Measurements from ENCODE around the gene ZBTB46.
"Not testable (repeated sequence)": the region's sequence is repeated elsewhere in the genome, so short reads cannot be mapped to it uniquely, and the experiment has no call there.

ZBTB46 gene, protein sequence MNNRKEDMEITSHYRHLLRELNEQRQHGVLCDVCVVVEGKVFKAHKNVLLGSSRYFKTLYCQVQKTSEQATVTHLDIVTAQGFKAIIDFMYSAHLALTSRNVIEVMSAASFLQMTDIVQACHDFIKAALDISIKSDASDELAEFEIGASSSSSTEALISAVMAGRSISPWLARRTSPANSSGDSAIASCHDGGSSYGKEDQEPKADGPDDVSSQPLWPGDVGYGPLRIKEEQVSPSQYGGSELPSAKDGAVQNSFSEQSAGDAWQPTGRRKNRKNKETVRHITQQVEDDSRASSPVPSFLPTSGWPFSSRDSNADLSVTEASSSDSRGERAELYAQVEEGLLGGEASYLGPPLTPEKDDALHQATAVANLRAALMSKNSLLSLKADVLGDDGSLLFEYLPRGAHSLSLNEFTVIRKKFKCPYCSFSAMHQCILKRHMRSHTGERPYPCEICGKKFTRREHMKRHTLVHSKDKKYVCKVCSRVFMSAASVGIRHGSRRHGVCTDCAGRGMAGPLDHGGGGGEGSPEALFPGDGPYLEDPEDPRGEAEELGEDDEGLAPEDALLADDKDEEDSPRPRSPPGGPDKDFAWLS

DNA sequence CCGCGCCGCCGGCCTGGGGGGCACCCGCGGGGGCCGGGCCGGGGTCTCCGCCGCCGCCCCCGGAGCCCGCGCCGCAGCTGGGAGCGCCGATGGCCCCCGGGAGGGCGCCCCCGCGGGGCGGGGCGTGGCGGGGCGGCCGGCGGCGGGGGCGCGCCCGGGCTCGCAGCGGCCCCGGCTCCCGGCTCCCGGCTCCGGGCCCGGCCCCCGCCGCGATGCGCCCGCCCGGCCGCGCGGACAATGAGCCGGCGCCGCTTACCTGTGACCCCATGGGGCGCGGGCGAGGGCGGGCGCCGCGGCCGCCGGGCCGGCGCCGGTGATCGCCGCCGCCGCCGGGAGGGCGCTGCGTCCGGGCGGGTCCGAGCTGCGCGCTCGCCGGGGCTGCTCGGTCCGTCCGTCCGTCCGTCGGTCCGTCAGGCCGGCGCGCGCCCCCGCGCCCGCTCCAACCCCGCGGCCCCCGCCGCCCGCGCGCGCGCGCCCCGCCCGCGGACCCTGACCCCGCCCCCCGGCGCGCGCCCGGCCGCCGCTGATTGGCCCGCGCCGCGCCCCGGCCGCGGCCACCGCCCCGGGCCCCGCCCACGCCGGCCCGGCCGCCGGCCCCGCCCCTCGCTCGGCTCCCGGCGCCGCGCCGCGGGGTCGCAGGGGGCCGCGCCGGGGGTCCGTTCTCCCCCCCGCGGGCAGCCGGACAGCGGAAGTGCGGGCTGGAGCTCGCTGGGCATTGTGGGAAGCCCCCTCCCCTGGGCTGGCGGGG is at the start of gene ZBTB46:
ZBTB46 (minus strand) TSS at position 424 of the 748 bp plus-strand sequence. CDS start 40,507 bp downstream, outside the sequence.
- no peak for DNase-seq

DNA sequence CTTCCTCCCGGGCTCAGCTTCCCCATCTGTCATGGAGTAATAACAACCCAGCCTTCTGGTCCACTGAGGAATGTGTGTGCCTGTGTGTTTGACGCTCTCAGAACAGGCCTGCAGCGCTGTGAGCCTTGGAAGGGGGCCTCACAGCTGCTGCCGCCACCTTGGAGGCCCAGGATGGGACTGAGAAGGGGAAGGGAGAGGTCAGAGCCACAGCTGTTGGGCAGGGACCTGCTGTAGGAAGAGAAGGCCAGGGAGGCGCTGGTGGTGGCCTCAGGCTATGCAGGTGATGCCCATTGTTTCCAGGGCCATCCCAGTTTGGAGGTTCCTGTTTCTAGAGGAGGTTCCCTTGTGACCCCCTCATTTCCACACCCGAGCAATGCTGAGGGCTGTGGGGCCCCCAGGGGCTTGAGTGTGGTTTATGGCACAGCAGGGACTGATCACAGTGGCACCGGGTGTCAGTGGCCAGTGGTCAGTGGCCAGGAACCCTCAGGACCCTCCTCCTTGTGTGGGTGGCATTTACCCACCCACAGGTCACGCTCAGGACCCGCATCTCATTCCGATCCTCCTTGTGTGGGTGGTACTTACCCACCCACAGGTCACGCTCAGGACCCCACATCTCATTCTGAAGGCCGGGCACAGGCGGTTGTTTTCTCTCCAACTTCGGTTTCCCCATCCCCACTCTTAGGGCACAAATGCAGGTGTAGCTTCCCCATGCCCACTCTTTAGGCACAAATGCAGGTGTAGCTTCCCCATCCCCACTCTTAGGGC is 48.0 kb upstream of the ZBTB46 start:
- DNase-seq: no peak

DNA sequence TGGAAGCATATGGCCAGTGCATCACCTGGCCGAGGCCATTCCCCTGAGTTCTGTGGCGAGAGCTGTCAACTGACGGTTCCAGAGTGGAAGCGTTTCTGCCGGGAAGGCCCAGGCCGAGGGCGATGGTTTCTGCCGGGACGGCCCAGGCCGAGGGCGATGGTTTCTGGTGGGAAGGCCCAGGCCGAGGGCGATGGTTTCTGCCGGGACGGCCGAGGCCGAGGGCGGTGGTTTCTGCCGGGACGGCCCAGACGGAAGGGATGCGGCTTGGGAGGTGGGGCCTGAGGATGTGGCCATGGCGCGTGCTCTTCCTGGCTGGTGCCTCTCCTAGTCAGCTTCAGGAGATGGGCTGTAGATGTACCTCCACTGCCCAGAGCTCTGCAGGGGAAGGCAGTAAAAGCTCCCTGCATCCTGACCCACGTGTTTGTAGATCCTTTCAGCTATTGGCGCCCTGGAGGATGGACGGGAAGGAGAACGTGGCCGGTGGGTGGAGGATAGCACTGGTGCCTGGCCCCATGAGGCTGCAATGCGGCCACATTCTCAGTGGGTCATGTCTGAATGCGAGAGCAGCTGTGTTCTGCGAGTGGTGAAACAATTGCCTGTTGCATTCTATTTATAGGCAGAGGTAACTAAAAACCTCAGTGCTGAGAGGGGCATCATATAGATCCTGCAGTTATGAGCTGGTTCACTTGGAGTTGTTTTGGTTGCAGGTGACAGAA is 46.8 kb upstream of the ZBTB46 start:
- DNase-seq: no peak

DNA sequence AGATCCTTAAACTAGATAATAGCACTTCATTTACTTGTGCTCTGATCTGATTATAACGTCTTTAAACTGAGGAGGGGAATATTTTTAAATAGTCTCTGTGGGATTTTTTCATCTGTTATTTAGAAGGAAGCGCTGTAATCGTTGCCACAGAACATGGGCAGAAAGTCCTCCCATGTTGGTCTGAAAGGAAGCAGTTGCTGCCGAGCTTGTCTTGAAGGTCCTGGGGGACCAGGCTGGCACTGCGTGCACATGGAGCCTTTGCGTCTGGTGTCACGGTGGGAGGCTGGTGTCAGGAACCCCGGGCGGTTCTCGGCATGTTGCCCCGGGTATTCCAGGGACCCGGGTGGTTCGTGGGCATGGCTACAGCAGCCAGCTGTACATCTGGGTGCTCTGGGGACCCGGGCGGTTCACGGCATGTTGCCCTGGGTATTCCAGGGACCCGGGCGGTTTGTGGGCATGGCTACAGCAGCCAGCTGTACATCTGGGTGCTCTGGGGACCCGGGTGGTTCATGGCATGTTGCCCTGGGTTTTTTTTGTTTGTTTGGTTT is 45.5 kb upstream of the ZBTB46 start:
- no peak for DNase-seq

DNA sequence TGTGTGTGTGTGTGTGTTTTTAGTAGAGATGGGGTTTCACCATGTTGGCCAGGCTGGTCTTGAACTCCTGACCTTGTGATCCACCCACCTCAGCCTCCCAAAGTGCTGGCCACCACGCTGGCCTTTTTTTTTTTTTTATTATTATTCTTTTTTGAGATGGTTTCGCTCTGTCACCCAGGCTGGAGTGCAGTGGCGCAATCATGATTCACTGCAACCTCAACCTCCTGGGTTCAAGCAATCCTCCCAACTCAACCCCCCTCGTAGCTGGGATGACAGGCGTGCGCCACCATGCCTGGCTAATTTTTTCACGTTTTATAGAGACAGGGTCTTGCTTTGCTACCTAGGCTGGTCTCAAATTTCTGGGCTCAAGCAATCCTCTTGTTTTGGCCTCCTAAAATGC is 43.2 kb upstream of the ZBTB46 start:
- DNase-seq: not testable (repeated sequence)

DNA sequence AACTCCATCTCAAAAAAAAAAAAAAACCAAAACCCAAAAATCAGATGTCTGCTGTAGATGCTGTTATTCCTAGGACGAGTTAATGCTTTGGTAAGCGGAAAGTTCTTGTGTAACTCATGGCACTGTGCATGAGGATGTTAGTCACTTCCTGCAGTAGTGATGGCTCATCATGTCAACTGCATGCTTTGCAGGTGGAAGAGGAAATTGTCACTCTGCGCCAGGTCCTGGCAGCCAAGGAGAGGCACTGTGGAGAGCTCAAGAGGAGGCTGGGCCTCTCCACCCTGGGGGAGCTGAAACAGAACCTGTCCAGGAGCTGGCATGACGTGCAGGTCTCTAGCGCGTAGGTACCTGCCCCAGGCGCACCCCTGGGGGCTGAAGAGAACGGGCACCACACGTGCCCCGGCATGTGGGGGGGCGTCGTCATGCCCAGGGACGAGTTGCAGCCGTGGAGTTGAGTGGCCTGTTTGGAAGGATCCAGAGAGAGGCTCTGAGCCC is 42.5 kb upstream of the ZBTB46 start:
- DNase-seq: peak; percentile 34

DNA sequence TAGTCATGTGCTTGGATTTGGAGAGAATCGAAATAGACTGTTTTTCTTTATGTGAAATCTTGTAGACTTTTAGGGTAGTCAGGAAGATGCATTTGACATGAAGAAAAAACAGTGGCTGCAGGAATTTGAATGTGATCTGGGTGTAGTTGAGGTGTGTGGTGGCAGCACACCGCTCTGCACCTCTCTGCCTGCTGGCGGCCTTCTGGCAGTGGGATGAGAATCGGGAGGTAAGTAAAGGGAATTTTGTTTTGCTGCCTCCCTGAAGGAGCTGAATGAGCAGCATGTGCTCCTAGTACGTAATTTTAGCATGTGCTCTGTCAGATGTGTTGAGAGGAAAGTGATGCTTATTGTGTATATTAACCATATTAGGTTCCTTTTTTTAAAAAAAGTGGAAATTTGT is 37.2 kb upstream of the ZBTB46 start:
- DNase-seq: no peak

DNA sequence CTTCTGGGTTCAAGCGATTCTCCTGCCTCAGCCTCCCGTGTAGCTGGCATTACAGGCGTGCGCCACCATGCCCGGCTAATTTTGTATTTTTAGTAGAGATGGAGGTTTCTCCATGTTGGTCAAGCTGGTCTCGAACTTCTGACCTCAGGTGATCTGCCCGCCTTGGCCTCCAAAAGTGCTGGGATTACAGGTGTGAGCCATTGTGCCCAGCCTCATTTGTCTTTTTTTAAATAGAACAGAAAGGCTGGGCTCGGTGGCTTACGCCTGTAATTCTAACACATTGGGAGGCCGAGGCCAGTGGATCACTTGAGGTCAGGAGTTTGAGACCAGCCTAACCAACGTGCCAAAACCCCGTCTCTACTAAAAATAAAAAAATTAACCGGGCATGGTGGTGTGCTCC is 36.0 kb upstream of the ZBTB46 start:
- DNase-seq: not testable (repeated sequence)

DNA sequence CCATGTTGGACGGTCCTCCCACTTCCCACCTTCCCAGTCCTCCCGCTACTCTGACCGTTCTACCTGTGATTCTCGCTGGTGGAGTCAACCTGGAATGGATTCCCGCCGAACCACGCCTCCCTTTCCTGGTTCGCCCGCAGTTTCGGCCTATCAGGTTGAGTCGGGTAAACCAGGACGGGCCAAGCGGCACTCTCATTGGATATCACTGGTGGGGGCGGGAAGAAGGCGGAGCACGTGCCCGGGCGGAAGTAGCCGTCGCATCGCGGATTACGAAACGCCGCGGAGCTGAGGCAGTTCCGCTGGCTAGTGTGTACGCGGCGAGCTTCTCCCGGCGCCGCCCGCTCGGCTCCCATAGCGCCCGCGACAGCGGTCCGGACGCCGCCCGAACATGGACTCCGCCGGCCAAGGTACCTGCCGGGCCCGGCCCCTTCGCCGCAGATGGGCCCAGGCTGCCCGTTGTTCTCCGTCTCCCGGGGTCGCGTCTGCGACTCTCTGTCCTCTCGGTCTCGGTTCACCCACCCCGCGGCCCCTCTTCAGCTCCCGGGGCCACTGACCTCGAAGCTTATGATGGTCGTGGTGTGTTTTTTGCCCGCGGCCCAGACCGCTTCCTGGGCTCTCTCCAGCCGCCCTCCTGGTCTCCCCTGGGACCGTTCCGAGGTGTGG is 34.0 kb upstream of the ZBTB46 start, which contains the start of gene TPD52L2:
TPD52L2 (plus strand) TSS at position 293 of the 663 bp plus-strand sequence; CDS start at position 389, 96 bp downstream.
- DNase-seq: peak; percentile 98

DNA sequence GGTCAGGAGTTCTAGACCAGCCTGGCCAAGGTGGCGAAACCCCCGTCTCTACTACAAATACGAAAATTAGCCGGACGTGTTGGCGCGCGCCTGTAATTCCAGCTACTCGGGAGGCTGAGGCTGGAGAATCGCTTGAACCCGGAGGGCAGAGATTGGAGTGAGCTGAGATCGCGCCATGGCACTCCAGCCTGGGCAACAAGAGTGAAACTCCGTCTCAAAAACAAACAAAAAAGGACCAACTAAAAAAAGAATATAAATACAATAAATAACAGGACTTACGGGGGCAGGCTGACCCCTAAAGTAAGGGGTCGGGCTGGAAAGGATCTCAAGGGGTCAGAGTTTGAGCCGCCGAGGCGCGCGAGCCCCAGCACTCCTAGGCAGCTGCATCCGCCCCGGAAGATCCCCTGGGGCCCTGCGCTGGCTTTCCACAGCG is 33.5 kb upstream of the ZBTB46 start:
- no peak for DNase-seq

DNA sequence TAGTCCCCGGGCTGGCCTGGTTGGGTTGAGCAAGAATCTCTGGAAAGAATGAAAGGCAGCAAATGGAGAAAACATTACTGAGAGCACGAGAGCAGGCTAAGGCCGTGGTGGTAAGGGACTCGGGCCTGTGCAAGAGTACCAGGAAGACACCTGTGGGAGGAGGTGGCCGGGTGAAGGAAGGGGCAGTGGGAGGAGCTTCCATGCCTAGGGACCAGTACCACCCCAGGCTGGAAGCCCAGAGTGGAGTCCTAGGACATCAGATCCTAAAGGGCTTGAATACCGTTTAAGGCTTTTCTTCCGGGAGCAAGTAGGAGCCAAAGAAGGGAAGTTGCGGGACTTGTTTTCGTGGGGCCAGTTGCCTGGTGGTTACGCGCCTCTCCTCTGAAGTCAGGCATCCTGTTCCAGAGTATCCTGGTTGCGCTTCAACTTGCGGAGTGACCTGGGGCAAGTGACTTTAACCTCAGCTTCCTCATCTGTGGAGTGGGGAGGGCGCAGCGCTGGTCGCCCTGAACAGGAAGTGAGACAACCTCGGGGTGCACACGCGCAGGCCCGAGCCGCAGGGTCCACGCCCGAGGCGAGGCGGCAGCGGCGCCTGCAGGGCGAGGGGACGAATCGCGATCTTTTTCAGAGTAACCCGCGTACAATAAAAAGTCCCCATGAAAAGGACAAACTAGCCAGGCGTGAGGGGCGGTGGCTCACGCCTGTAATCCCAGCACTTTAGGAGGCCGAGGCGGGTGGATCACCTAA is 32.9 kb upstream of the ZBTB46 start:
- DNase-seq: peak; percentile 75

DNA sequence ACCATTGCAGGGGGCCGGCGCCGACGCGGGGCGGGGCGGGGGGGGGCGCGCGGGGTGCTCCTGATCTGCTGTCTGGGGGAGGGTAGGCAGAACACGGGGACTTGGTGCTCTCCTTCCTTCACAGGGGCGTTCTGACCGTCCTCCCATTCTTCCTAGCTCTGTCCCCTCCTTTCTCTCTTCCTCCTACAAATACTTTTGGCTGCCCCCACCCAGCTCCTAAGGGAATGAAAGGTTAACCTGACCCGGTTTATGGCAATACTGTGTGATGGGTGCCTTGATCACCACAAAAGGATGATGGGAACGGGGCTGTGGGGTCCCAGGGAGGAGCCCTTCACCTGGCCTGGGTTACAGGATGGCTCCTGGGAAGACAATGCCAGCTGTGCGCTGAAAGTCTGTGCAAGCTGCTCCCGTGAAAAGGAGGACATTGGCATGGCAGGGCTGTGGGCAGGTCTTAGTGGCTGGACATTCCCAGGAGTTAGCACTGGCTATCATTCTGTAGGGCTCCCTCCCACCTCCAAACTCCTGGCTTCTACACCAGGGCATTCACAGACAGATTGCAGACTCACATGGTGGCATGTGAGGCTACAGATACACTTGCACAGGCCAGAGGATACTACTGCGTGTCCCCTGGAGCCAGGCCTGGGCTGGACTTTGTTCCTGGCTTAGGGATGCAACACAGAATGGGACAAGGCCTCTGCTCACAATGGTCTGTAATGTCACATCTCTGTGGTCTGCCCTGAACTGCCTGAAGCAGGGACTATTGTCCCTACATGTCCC is 32.1 kb upstream of the ZBTB46 start:
- DNase-seq: no peak

DNA sequence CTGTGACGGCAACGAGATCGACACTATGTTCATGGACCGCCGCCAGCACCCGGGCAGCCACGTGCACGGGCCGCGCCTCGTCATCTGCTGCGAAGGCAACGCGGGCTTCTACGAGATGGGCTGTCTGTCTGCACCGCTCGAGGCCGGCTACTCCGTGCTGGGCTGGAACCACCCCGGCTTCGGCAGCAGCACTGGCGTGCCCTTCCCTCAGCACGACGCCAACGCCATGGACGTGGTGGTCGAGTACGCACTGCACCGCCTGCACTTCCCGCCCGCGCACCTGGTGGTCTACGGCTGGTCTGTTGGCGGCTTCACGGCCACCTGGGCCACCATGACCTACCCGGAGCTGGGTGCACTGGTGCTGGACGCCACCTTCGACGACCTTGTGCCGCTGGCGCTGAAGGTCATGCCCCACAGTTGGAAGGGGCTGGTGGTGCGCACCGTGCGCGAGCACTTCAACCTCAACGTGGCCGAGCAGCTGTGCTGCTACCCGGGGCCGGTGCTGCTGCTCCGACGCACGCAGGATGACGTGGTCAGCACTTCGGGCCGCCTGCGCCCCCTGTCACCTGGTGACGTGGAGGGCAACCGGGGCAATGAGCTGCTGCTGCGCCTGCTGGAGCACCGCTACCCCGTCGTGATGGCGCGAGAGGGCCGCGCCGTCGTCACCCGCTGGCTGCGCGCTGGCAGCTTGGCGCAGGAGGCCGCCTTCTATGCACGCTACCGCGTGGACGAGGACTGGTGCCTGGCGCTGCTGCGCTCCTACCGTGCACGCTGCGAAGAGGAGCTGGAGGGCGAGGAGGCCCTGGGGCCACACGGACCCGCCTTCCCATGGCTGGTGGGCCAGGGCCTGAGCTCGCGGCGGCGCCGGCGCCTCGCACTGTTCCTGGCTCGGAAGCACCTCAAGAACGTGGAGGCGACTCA is 31.2 kb upstream of the ZBTB46 start:
- DNase-seq: no peak

DNA sequence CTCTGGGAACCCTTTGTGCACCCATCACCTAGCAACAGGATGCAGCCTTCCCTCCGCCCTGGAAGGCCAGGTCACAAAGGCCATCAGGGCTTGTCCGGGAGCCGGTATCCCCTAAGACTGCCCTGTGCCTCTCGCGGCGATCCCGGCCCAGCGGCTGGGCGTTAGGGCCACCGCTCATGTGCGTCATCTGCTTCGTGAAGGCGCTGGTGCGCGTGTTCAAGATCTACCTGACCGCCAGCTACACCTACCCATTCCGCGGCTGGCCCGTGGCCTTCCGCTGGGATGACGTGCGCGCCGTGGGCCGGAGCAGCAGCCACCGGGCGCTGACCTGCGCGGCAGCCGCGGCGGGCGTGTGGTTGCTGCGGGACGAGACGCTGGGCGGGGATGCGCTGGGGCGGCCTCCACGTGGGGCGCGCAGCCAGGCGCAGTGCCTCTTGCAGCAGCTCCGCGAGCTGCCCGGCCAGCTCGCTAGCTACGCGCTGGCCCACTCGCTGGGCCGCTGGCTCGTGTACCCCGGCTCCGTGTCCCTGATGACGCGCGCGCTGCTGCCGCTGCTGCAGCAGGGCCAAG is 30.4 kb upstream of the ZBTB46 start, which contains the start of gene ABHD16B:
ABHD16B (plus strand) TSS at position 134 of the 570 bp plus-strand sequence; CDS start at position 177, 43 bp downstream.
- DNase-seq: no peak

DNA sequence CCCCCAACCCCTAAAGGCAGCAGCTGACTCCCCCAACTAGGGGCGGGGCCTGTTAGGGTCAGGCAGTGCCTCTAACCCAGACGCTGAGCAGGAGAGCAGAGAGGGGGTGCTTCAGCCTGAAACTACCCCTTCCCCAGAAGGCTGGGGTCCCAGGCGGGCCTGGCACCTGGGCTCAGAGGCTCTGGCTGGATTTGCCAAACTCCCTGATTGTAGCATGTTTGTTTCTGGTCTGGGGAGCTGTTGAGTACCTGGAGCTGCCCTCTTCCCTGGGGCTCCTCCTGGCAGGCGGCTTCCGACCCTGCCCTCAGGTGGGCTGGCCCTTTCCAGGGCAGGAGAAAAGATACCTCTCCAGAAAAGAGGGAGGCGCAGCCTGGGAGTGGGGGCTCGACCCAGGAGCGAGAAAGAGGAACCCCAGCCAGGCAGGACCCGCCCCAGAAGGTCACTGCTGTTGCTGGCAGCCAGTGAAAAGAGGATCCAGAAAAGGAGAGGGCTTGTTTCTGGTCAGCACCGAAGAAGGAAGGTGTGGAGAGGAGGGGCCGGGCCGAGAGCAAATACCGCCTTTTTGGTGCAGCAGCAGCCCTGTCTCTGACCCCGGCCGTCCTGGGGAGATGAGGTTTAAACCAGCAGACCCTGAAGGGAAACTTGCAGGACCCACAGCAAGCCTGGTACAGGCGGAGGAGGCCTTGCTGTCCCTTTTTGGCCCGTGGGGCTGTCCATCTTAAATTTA is 29.4 kb upstream of the ZBTB46 start:
- no peak for DNase-seq

DNA sequence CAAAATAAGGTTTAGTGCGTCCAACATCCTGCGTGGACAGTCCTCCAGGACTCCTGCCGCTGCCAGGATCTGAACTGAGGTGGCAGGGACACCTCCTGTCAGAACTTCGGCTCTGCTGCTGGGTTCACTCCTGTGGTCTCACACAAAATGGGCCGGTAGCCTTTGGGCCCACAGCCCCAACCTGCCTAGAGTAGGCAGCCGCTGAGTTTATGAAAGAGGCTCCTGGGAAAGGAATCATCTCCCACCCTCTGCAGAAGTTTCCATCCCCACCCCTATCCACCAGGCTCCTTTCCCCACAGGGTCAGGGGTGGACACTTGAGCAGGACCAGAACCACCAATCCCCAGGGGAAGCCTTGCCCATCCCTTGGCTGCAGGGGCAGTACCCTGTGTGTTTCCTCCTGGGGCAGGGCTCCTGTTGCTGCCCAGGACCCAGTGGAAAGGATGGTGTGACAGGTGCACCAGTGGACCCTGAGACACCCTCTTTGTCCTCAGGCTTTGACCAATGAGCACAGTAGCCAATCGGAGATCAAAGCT is 28.2 kb upstream of the ZBTB46 start:
- no peak for DNase-seq

Measured in stimulated activated naive CD4-positive, alpha-beta T cell treated with Interleukin-2 at 50 U/mL for 16 hours (primary cell).